Measurements from ENCODE around the gene RNASE1.

RNASE1 gene

DNA sequence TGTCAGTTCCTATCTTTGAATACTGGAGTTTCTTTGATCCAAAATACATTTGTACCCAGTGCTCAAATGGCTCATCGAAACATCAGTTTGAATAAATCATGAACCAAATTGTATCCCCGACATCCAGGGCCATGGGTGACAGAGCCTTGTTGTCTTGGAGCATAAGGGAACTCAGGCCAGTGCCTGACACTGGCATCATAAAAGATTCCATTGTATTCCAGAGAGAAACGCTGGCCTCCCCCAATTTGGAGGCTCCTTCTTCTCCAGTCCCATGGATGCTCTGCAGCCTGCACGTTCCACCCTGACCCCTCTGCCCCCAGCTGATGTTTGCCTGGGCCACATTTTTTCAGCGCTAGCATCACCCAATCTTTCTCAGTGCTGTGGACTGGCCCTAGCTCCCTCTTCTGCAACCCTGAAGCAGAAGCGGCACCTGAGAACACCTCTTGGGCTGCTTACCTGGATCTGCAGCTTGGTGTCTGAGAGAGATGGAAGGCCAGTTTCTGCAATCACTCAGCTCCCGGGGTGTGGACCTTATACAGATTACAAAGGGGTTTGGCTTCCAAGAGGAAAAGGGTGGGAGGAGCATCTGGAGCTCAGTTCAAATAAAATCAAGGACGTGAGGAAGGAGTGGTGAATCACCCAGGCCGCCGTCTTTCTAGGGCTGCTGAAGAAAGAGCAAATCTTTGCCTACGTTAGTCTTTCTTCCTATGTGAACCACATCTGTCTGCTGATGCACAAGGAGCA lies at the start of gene RNASE1:
TSS of gene RNASE1 (minus strand) at position 504 of the 744 bp plus-strand sequence. CDS start 776 bp downstream, outside the sequence.
- no peak for TF ChIP-seq EZH2phosphoT487 (IDR thresholded peaks at IDR 0.05; ENCODE audit: borderline replicate concordance)
- TF ChIP-seq, protein P1, sequence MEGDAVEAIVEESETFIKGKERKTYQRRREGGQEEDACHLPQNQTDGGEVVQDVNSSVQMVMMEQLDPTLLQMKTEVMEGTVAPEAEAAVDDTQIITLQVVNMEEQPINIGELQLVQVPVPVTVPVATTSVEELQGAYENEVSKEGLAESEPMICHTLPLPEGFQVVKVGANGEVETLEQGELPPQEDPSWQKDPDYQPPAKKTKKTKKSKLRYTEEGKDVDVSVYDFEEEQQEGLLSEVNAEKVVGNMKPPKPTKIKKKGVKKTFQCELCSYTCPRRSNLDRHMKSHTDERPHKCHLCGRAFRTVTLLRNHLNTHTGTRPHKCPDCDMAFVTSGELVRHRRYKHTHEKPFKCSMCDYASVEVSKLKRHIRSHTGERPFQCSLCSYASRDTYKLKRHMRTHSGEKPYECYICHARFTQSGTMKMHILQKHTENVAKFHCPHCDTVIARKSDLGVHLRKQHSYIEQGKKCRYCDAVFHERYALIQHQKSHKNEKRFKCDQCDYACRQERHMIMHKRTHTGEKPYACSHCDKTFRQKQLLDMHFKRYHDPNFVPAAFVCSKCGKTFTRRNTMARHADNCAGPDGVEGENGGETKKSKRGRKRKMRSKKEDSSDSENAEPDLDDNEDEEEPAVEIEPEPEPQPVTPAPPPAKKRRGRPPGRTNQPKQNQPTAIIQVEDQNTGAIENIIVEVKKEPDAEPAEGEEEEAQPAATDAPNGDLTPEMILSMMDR (conservative IDR thresholded peaks at IDR 0.05; ENCODE audit: low read length): no peak
- H3K9me2 ChIP-seq (replicated peaks; ENCODE audit: low read depth, low read length): no peaks in the 10 kb centered on the region
- no peaks in the 10 kb centered on the region for H3K36me3 ChIP-seq (ENCODE audit: insufficient read depth, low read length)
- H3K79me2 ChIP-seq (ENCODE audit: insufficient read depth, low read length): no peaks in the 10 kb centered on the region
- H3F3A ChIP-seq (ENCODE audit: low read depth): no peaks in the 10 kb centered on the region
- H3K4me1 ChIP-seq (ENCODE audit: insufficient read depth, low read length, poor library complexity, severe bottlenecking): no peaks in the 10 kb centered on the region
- no peak within 1 kb of the TSS for H2AFZ ChIP-seq (ENCODE audit: low read length)
- H3K9me3 ChIP-seq (ENCODE audit: insufficient read depth, low read depth, low read length): no peaks in the 10 kb centered on the region
- H3K4me3 ChIP-seq (ENCODE audit: low read length, poor library complexity, severe bottlenecking): no peak within 1 kb of the TSS
- H3K27me3 ChIP-seq (ENCODE audit: insufficient read depth, low read length, poor library complexity, severe bottlenecking): no peaks in the 10 kb centered on the region
- no peak within 1 kb of the TSS for H3K9ac ChIP-seq (ENCODE audit: low read depth, low read length, poor library complexity, severe bottlenecking)
- no peak within 1 kb of the TSS for H3K4me2 ChIP-seq (ENCODE audit: low read depth, low read length, poor library complexity, severe bottlenecking)
- H4K20me1 ChIP-seq (ENCODE audit: insufficient read depth, low read length, poor library complexity, severe bottlenecking): no peaks in the 10 kb centered on the region

DNA sequence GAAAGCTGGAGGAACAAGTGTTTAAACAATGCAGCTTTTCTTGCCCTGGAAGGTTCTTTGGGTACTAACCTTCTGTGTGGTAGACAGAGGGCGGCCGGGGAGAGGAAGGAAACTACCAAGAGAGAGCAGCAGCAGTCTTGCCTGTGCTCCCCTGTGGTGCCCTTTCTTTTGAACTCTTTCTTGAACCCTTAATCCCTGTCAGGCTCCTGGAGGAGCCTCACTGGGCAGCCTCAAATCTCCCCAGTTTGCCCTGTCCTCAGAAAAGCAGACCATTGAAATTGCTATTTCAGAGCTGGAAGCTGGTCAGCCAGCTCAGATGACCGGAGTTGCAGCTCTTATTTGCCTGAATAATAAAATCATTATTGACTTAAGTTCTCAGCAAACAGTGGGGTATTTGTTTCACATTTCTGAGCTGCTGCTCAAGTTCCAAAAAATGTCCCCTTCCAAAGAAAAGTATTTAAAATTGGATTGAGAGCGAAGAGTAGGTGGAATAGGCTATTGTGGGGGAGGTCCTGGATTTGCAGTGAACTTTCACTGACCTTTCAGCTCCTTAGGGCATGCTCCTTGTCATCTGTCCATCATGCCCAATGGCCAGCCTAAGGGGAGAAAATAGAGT lies 46.4 kb upstream of the RNASE1 start:
- no peaks in the 10 kb centered on the region for H3K79me2 ChIP-seq (ENCODE audit: insufficient read depth, low read length)
- no peaks in the 10 kb centered on the region for H3K36me3 ChIP-seq (ENCODE audit: insufficient read depth, low read length)
- no peaks in the 10 kb centered on the region for H3K9me2 ChIP-seq (replicated peaks; ENCODE audit: low read depth, low read length)
- no peaks in the 10 kb centered on the region for H3K9me3 ChIP-seq (ENCODE audit: insufficient read depth, low read depth, low read length)
- H3K4me3 ChIP-seq (ENCODE audit: low read length, poor library complexity, severe bottlenecking): no peak overlapping the region
- no peak overlapping the region for H2AFZ ChIP-seq (ENCODE audit: low read length)
- H3K27me3 ChIP-seq (ENCODE audit: insufficient read depth, low read length, poor library complexity, severe bottlenecking): no peaks in the 10 kb centered on the region
- TF ChIP-seq, protein P1 (conservative IDR thresholded peaks at IDR 0.05; ENCODE audit: low read length): no peak
- no peak for TF ChIP-seq EZH2phosphoT487 (IDR thresholded peaks at IDR 0.05; ENCODE audit: borderline replicate concordance)
- H3F3A ChIP-seq (ENCODE audit: low read depth): no peaks in the 10 kb centered on the region
- no peaks in the 10 kb centered on the region for H4K20me1 ChIP-seq (ENCODE audit: insufficient read depth, low read length, poor library complexity, severe bottlenecking)
- no peak overlapping the region for H3K9ac ChIP-seq (ENCODE audit: low read depth, low read length, poor library complexity, severe bottlenecking)
- no peak overlapping the region for H3K4me2 ChIP-seq (ENCODE audit: low read depth, low read length, poor library complexity, severe bottlenecking)
- no peaks in the 10 kb centered on the region for H3K4me1 ChIP-seq (ENCODE audit: insufficient read depth, low read length, poor library complexity, severe bottlenecking)

DNA sequence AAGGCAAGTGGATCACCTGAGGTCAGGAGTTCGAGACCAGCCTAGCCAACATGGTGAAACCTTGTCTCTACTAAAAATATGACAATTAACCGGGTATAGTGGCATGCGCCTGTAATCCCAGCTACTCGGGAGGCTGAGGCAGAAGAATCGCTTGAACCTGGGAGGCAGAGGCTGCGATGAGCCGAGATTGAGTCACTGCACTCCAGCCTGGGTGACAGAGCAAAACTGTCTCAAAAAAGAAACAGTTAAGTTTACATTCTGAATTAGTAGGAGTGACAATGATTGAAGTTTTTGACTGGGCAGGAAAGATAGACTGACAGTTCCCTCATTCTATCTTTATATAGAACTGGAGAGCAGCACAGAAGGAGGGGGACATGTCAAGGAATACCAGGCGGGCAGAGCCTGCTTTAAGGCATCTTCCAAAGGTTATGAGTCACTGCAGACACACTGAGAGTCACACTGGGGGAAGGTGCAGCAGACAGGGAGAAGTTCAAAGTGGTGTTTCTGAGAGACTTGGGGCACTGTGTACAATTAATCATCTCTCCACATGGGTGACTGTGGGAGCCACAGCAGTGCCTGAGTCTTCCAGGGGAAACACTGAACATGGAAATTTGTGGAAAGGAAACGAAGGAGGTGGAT lies 45.8 kb upstream of the RNASE1 start:
- H3K4me3 ChIP-seq (ENCODE audit: low read length, poor library complexity, severe bottlenecking): no peak overlapping the region
- H3K9me2 ChIP-seq (replicated peaks; ENCODE audit: low read depth, low read length): no peaks in the 10 kb centered on the region
- no peak for TF ChIP-seq EZH2phosphoT487 (IDR thresholded peaks at IDR 0.05; ENCODE audit: borderline replicate concordance)
- TF ChIP-seq, protein P1 (conservative IDR thresholded peaks at IDR 0.05; ENCODE audit: low read length): no peak
- no peaks in the 10 kb centered on the region for H3K27me3 ChIP-seq (ENCODE audit: insufficient read depth, low read length, poor library complexity, severe bottlenecking)
- no peak overlapping the region for H2AFZ ChIP-seq (ENCODE audit: low read length)
- no peaks in the 10 kb centered on the region for H3F3A ChIP-seq (ENCODE audit: low read depth)
- no peaks in the 10 kb centered on the region for H3K4me1 ChIP-seq (ENCODE audit: insufficient read depth, low read length, poor library complexity, severe bottlenecking)
- no peaks in the 10 kb centered on the region for H4K20me1 ChIP-seq (ENCODE audit: insufficient read depth, low read length, poor library complexity, severe bottlenecking)
- H3K9me3 ChIP-seq (ENCODE audit: insufficient read depth, low read depth, low read length): no peaks in the 10 kb centered on the region
- H3K36me3 ChIP-seq (ENCODE audit: insufficient read depth, low read length): no peaks in the 10 kb centered on the region
- no peak overlapping the region for H3K9ac ChIP-seq (ENCODE audit: low read depth, low read length, poor library complexity, severe bottlenecking)
- H3K79me2 ChIP-seq (ENCODE audit: insufficient read depth, low read length): no peaks in the 10 kb centered on the region
- no peak overlapping the region for H3K4me2 ChIP-seq (ENCODE audit: low read depth, low read length, poor library complexity, severe bottlenecking)
